ENCODE measurements around the gene SLX4IP. TPM values are rescaled to one million over a fixed set of nuclear protein-coding genes. Genes with fewer than 3 reads are reported as not detected.

Gene SLX4IP
- total and polyA plus RNA-seq, 2 donors (not counting 3 experiments of a cell fraction or from before 2014, with no cell fraction given) = 1.9 to 4.5 TPM

DNA sequence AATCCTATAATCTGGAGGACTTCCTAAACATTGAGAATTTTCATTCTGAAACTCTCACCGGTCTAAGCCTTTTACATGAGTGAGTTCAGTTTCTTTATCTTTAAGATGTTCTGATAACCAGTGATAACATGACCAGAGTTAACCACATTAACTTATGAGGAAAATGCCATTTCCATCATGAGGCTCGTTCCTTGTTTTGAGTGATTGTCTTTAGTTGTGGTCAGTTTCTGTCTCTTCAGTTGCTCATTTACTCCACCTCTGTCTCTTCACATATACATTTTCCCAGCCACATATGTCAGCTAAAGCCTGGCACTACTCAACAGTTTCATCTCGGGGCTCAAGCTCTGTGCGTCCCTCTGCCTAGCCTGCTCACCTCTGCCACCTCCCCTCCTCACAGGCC is 168.3 kb downstream of the SLX4IP start:
- H3K9ac ChIP-seq (replicated peaks; ENCODE audit: extremely low read depth, insufficient read depth, low read length) = no peak overlapping the region

More for the DNA sequence above, 168.3 kb downstream of the SLX4IP start:
- CTCF ChIA-PET = interaction anchor here (1.6 to 2.4 kb wide), 3 partner anchors 51 to 941 kb away, joined by 3 to 7 read pairs (median 5); no protein-coding TSS in a partner anchor
- Histone ChIP-seq H4K20me1 (replicated peaks; ENCODE audit: control insufficient read depth, extremely low read depth, insufficient read depth, low read length) (no peaks in the 10 kb centered on the region), H3K4me2 (ENCODE audit: insufficient read depth, low read length) (no peak overlapping the region), H3K4me3 (replicated peaks in 1 of 3; ENCODE audit: insufficient read depth in 1 of 3, low read depth in 1 of 3, low read length in 3 of 3) (no peak overlapping the region), H3K27me3 (ENCODE audit: control insufficient read depth in 2 of 2, insufficient read depth in 2 of 2, low read length in 2 of 2) (no peaks in the 10 kb centered on the region), H3K36me3 (ENCODE audit: control insufficient read depth in 2 of 2, extremely low read depth in 1 of 2, insufficient read depth in 2 of 2, low read length in 2 of 2) (no peaks in the 10 kb centered on the region), H3K9me3 (replicated peaks; ENCODE audit: control insufficient read depth, insufficient read depth, low read length) (no peaks in the 10 kb centered on the region), H3K27ac (ENCODE audit: insufficient read depth, low read depth, low read length) (no peak overlapping the region), H3K79me2 (ENCODE audit: control insufficient read depth, insufficient read depth, low read length) (no peaks in the 10 kb centered on the region), H3K4me1 (ENCODE audit: control insufficient read depth, extremely low read depth, insufficient read depth, low read length) (peaks cover 20% of the 10 kb centered on the region), H3K9me1 (replicated peaks; ENCODE audit: control insufficient read depth, extremely low read depth, insufficient read depth, low read length) (no peaks in the 10 kb centered on the region), H2AFZ (ENCODE audit: low read depth, low read length) (no peak overlapping the region)
- intact Hi-C loops (cut with micrococcal nuclease) = no loop called here
- TF ChIP-seq GATA2 (IDR thresholded peaks at IDR 0.05; ENCODE audit: insufficient read depth, insufficient read length, low read depth, low read length) = no peak
- no peak for TF ChIP-seq MYC (IDR thresholded peaks at IDR 0.05; ENCODE audit: low read depth, low read length)
- TF ChIP-seq EZH2 (IDR thresholded peaks at IDR 0.05; ENCODE audit: borderline replicate concordance, low read depth, low read length, severe bottlenecking) = no peak
- TF ChIP-seq JUN (IDR thresholded peaks at IDR 0.05; ENCODE audit: borderline replicate concordance, insufficient read depth, insufficient read length, low read depth) = no peak
- TF ChIP-seq POLR2A (IDR thresholded peaks at IDR 0.05; ENCODE audit: low read depth, low read length) = no peak
- TF ChIP-seq MAX (IDR thresholded peaks at IDR 0.05; ENCODE audit: insufficient read depth, insufficient read length) = no peak
- no peak for TF ChIP-seq FOS (IDR thresholded peaks at IDR 0.05; ENCODE audit: borderline replicate concordance, insufficient read depth, low read length)
- TF ChIP-seq CTCF (IDR thresholded peaks at IDR 0.05; ENCODE audit: extremely low read depth in 1 of 2, insufficient read depth in 1 of 2, low read depth in 1 of 2, low read length in 2 of 2) = no peak
- TF ChIP-seq POLR2AphosphoS5 (IDR thresholded peaks at IDR 0.05; ENCODE audit: insufficient read depth, low read depth, low read length) = no peak
- POLR2A ChIA-PET = no interaction called here
- no TSS peak for BruUV-seq (replicated peaks)
- DNase-seq (ENCODE audit: low read depth, low spot score) (no peak), FAIRE-seq (no peak)
- dilution Hi-C loops (cut with MboI; ENCODE audit: extremely low pct_ligation_motif_present, low sequenced_read_pairs) = no loop called here
